ENCODE measurements around the gene SENP7.

Gene SENP7

DNA sequence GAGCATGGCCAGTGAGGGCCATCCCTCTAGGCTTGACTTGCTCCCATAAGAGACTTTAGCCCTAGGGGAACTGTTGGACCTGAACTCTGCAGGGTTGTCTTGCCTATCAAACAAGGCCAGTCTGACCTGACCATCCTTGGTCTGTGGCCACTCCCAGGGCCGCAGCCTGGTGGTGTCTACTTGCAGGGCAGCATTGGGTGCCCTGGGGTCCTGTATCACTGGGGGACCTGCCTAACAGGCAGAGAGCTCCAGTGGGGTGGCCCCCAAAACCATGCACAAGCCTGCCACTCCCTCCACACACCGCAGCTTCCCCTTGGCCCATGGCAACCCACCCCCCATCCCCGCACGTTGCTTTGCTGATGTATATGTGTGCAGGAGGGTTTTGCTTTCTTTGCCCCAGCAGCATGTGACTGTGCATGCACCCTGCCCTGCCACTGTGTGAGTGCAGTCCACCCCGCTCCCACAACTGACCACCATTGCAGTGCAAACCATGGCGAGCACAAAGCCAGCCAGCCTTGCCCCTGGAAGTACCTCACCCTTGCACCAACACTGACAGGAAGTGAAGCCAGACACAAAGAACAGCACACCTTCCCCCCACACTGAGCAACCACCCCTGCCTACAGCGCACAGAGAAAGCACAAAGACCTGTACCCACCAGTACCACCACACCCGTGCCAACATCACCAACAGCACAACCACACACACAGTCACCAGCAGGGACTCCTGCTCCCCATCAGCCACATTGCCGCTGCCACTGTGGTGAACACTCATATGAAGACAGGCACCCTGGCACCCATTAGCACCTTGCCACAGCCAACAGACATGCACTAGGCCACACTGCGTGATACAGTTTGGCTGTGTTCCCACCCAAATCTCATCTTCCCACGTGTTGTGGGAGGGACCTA, 88.8 kb downstream of the SENP7 start:
- no peak for DNase-seq

DNA sequence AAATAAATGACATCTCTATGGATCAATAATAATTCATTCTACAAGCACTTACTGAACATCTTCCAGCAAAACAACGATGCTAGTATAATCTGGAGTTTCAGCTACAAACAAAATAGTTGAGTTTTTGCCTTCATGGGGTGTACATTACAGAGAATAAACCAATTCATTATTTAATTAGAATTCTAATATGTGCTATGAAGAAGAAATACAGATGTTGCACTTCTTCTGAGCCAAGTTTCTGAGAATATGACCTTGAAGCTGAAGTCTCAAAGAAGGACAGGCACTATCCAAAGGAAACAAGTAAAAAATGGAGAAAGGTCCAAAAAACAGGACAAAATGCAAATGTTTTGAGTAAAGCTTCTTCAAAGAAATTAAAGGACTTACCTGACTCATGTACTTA, 94.2 kb downstream of the SENP7 start:
- DNase-seq, result no peak

DNA sequence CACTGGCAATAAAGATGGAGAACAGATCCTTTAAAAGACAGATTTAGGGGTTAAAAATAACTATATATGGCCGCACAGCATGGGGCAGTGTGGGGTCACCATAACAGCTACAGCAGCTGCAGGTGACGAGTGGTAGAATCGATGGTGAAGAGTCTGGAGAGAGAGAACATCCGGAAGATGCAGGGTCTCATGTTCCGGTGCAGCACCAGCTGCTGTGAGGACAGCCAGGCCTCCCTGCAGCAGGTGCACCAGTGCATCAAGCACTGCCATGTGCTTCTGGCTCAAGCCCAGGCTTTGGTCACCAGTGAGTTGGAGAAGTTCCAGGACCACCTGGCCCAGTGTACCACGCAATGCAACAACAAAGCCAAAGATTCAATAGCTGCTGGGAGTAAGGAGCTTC, 98.9 kb downstream of the SENP7 start:
- DNase-seq, result no peak

DNA sequence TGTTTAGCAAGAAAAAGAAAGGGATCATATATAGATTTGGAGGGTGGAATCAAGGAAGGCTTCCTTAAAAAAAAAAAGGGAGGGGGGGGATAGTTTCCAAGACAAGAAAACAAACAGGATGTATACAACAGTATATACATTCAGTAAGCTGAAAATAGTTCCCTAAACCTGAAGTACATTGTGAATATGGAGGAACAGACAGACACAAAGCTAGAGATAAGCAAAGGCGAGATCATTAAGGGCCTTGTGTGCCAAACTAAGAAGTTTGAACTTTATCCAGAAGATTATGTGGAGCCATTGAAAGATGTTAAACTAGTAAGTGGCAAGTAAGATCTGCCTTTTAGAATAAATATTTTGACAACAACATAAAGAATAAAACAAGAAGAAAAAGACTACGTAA, 99.4 kb downstream of the SENP7 start:
- DNase-seq, result no peak

DNA sequence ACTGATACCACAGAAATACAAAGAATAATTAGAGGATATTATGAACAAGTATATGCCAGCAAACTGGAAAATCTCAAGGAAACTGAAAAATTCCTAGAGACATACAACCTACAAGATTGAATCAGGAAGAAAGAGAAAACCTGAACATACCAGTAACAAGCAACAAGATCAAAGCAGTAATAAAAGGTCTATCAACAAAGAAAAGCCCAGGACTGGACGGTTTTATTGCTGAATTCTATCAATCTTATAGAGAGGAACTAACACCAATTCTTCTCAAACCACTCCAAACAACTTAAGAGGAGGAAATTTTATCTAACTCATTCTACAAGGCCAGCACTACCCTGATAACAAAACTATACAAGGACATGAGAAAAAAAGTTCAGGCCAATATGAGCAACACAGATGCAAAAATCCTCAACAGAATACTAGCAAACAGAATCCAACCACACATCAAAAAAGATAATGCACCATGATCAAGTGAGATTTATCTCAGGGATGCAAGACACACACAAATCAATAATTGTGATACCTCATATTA, 121.5 kb downstream of the SENP7 start:
- no peak for DNase-seq

DNA sequence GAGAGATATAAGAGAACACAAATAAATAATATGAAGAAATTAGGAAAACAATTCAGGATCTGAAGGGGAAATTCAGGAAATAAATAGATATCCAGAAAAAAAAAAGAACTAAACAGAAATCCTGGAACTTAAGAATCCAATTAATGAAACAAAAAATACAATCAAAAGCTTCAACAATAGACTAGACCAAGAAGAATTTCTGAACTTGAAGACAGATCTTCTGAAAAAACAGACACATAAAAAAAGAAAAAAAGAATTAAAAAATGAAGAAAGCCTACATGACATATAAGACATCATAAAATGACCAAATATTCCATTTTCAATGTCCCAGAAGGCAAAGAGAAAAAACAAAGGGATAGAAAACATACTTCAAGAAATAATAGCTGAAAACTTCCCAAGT, 124.3 kb downstream of the SENP7 start:
- no peak for DNase-seq

DNA sequence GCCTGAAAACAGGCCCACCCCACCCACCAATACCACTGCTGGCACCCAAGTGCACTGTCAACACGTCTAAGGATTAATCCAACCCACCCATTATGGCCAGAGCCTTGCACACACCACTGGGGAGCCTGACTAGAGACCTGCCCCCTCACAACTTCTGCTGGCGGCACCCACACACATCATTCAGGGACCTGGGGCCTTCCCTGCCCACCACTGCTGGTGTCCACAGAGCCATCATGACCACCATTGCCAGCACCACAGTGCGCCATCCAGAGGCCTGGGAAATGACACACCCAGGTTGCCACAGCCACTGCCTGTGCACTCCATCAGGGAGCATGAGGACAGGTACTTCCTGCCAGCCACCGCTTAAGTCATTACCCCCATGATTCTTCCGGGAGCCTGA, 125.7 kb downstream of the SENP7 start:
- DNase-seq, result no peak

DNA sequence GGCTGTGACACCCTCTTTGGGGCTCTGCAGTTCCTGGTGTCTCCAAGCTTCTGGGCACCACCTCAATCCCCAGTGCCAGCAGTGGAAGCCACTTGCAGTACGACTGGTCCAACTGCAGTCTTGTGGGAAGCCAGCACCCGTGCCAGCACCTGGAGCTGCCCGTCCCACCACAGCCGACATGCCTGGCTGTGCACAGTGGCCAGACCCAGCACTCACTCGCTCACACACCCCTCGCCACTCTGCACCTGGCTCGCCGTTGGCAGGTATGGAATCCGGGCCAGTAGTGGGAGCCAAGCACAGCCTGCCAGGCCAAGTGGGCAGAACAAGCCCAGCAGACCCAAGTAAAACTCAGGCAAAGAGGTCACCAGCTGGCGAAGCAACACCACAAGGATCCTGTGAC, 128.6 kb downstream of the SENP7 start:
- DNase-seq, result no peak

DNA sequence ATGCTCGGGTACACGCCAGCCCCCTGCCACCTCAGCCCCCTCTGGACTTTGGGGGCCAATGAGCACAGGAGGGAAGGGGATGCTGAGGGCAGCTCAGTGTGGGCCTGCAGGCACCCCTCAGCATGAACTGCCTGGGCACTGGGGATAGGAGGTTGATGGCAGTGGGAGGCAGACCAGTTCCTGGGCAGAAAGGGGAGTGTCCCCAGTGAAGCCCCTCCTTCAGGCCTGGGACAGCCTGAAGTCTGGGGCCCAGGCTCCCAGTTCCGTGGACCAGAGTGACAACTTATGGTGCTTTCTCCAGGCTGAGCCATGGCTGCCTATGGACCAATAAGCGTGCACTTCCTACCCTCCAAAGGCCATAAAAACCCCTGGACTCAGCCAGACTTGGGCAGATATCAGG, 129.4 kb downstream of the SENP7 start:
- no peak for DNase-seq

DNA sequence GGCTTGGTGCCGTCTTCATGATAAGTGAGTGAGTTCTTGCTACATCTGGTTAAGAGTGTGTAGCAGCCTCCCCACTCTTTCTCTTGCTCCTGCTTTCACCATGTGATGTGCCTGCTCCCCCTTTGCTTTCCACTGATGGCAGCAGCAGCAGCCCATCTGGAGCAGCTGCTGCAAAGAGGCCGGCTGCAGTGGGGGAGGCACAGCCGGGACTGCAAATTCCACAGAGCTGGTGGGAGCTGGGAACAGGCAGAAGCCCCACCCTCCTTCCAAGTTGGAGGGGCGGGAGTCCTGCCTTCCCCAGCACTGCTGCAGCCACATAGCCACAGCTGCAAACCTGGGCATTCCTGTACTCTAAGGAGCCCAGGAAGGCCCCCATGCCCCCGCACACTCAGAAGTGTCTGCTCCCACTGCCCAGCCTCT, 129.8 kb downstream of the SENP7 start:
- DNase-seq, result no peak

DNA sequence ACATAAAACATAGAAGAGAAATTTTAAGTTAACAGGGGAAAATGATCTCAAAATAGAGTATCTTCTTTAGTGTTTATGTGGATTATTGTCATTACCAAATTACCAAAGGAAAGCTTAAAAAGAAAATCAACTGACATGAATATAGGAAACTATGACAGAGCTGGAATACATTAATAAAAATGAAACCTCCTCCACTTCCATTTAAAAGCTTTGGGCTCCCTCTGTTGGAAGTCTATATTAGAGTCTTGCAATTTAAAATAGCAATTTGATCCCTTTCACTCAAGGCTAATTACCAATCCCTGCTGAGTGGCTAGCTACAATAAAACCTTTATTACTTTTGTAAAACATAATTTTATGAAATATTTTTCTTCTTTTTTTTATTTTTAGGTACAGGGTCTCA, 131.2 kb downstream of the SENP7 start:
- no peak for DNase-seq

DNA sequence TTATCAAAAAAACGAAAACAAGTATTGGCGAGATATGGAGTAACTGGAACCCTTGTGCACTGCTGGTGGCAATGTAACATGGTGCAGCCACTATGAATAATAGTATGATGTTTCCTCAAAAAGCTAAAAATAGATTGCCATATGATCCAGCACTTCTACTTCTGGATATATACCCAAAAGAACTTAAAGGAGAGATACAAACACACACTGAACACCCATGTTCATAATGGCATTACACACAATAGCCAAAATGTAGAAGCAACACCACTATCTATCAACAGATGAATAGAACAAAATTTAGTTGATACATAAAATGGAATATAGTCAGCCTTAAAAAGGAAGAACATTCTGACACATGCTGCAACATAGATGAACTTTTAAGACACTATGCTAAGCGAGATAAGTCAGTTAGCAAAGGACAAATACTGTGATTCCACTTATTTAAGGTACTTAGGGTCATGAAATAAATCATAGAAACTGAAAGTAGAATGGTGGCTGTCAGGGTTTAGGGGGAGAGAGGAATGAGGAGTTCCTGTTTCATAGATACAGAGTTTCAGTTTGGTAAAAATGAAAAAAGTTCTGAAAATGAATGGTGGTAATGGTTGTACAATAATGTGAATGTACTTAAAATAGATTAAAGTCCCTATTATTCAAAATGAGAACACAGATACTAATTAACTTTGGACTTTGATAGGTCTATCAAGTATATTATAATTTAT, 133.2 kb downstream of the SENP7 start:
- DNase-seq, result no peak

DNA sequence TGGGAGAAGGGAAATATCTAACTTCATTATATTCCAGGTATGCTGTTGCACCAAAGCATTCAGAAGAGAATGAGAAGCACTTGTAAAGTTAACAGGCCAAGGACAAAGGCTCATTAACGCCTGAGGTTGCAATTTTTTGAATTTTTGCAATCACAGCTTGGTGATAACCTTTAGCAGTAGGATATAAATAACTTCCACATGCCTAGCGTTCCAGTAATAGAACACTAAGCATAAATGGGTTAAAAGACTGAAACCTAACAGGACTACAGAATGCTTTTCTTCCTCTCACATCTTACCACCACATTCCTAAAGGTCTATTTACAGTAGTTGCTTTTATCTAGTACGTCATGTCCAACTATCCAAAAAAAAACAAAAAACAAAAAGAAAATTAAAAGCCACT, 135.2 kb downstream of the SENP7 start:
- no peak for DNase-seq

DNA sequence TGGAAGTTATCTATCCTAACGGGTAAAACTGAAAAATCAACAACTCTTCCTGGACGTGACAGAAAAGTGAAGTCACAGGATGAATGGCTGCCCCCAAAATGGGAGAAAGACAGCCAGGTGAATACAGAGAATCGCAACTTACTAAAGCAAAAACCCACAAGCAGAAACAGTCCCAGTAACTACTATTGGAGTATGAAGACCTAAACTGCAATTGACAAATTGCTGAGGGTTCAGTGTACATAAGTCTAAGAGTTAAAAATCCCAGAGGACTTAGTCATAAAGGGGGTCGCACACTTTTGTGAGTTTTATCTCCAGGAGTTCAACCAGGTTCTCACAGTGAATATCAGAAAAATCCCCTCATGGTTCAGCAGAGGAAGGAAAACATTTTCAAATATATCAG, 135.8 kb downstream of the SENP7 start:
- no peak for DNase-seq

DNA sequence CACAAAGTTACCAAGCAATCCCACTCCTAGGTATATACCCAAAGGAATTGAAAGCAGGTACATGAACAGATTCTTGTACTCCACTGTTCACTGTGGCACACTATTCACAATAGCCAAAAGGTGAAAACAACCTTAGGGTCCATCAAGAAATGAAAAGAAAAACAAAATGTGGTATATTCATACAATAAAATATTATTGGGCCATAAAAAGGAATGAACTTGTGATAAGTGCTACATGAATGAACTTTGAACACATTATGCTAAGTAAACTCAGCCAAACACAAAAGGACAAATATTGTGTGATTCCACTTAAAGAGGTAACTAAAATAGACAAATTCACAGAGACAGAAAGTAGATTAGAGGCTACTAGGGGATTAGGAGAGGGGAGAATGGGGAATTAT, 137.4 kb downstream of the SENP7 start:
- DNase-seq, result no peak

DNA sequence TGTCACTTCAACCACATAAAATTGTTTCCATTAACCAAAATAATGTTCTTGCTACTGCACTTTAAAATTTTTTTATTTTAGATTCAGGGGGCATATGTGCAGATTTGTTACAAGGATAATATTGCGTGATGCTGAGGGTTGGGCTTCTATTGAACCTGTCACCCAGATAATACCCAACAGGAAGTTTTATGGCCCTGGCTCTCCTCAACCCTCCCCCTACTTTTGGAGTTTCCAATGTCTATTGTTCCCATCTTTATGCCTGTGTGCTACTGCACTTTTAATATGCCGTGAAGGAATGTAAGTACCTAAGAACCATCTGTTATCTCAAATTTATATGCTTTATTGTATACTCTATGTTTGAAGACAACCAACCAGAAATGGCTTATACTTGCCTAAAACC, 150.6 kb downstream of the SENP7 start:
- DNase-seq, result no peak

DNA sequence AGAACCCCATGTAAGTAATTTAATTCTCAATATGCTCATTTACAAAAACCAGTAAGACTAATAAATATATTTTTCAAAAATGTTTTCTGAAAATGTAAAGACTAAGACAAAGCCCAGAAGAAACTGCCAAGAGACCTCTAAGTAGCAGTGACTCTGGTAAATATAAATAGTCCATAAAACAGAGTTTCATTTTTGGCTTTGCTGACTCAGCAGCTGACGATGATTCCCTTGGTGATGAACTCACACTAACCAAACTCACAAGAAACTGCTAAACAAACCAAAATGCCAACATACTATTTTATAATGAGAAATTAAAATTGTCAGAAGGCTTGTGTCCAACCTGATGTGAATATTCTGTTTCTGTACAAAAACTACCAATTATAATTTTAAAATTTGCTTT, 161.2 kb downstream of the SENP7 start:
- no peak for DNase-seq

DNA sequence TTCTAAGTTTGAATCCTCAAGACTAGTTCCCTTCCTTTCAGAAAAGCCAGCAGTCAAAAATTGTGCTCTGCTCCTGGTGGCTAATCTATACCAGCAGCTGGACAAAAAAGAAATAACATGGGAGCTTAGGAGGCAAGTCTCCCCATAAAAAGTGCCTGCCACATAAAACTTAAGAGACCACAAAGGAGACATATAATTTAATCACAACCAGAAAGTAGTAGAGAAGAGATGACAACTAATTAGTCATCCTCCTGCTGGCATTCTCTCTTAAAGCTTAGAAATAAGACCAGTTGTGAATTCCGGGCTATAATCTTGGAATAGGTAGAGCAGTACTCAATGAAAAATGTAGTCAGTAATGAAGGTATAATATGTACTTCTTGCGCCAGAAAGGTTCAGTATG, 172.4 kb downstream of the SENP7 start:
- DNase-seq, result no peak

DNA sequence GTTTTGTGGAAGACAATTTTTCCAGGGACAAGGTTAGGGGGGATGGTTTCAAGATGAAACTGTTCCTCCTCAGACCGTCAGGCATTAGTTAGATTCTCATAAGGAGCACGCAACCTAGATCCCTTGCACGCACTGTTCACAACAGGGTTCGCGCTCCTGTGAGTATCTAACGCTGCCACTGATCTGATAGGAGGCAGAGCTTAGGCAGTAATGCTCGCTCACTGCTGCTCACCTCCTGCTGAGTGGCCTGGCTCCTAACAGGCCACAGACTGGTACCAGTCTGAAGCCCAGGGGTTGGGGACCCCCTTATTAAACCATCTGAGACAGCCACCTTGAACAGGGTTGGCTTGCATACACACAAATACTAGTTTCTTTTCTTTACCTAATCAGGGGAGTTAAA, 179.1 kb downstream of the SENP7 start:
- DNase-seq, result no peak

DNA sequence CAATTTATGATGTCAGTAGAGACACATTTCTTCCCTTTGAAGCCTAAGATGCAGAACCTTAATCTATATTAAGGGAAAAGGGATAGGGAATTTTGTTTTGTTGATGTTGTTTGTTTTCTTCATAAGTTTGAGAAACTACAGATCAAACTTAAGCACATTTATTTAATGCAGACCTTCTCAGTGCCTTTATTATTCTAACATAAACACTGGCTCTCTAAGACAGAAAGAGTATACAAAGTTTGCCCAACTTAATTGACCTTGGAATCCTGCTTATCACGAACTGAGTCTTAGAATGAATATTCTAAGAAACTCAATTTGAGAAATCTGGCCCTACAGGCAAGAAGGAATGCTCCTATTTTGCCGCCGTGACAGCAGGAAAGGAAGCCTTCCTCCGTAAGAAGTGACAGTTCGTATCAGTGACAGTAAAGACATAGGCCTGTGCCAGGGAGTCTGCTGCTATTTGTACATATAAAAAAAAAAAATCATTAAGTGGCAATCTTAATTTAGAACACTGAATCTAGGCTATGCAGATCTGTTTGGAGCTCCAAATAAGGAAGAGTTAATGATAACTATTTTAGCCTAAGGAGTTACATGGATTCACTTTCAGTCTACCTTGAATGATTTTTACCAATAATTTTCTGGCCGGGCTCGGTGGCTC, 183.9 kb downstream of the SENP7 start:
- DNase-seq, result no peak

DNA sequence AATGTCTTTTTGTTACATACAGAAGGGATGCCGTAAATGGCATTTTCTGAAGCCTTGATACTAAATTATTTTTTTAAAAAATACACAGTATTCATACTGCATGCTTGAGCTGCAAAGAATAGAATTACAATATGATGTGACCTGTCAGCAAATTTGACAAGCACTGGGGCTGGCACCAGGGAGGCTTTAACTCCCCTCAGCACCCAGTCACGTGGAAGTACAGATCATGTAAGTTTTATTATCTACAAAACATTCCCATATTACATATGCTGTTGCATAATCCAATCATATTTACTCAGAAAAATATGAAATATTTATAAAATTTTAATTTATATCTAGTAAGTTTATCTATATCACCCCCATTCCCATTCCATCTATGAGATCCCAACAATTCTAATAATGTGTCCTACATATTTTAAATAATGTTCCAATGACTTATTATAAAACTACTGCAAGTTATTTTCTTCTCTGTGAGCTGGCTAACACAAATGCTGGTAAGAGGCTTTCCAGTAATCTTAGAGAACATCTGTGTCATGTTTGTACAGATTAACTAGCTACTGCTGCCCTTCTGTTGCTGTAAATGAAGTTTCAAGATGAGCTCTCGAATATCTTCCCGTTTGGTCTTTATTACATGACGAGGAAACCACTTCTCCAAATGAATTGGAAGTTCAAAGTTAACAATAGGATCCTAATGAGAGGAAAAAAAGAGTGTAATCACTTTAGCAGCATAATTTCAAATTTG, 187.4 kb downstream of the SENP7 start:
- DNase-seq, result no peak

DNA sequence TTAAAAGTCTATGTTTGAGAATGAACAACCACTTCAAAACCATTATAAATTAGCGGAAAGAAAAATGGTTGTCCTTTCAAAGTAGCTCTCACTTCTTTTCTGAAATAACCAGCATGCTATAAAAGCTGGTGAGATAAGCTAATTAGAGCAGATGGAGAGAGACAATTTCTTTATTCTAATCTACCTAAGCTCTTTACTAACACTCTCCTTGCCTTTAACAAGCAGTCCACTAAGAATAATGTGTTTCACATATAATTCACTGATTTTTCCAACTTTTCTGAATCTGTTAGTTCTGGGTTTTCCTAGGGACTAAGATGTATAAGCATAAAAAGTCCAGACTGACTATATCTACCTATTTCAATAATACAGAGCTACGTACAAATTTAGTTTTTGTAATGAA, 192.5 kb downstream of the SENP7 start, which contains the start of gene IMPG2:
Gene IMPG2 (minus strand): TSS at position 101 of the 400 bp plus-strand sequence. CDS start 203 bp downstream, outside the sequence.
- no peak for DNase-seq

DNA sequence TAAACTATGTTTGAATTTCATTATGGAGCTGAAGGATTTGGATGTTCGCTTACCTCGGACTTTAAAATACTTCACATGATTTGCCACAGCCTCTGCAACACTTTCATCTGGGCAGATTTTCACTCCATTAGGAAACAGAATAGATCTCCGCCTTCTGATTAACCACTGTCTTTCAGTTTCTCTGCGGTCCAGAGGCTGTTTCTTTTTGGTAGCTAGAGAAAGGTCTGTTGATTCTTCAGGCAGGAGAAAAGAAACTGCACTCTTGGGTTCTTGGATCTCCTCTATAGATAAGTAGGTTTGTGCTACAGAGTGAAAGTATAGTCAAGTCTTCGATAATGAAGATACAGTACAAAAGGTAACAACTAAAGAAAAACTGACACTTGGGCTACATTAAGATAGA, 193.5 kb downstream of the SENP7 start:
- DNase-seq, result no peak

Measured in T-helper 9 cell (primary cell).